K562 (cell line): ENCODE results near the gene PCDHGB2. TPM values are rescaled to one million over a fixed set of nuclear protein-coding genes. Genes with fewer than 3 reads are reported as not detected.
A peak's percentile ranks its signal among the peaks of the same experiment; 100 is the strongest.

Experiments used
- FOXJ2 ChIP-seq: fragments of 200-800 bp; sonication (Bioruptor generic); IDR thresholded peaks from 2 replicates; pipeline ENCODE4 v1.6.1; 2016; ENCODE audit warnings: missing genetic modification characterization, missing compliant biosample characterization
- KDM4B ChIP-seq, 2 experiments: fragments of 450-650 bp in 1 of 2; sonication (generic) in 1 of 2; IDR thresholded peaks; 2 replicates each; pipeline ENCODE4 v1.6.1; 2016 to 2017; ENCODE audit warnings: borderline replicate concordance in 2 of 2, antibody characterized with exemption in 1 of 2, low read depth in 1 of 2, mild to moderate bottlenecking in 1 of 2
- MYC ChIP-seq, 2 experiments: fragments of 250-450 bp in 1 of 2; sonication (Bioruptor Pico) in 1 of 2; IDR thresholded peaks; 2 replicates each; pipeline versions ENCODE4 v1.5.1 to v1.6.1; 2012 to 2021; ENCODE audit warnings: low read depth in 2 of 2, borderline replicate concordance in 1 of 2, improper control_type of control experiment in 1 of 2, low read length in 1 of 2, mild to moderate bottlenecking in 1 of 2, moderate library complexity in 1 of 2
- NBN ChIP-seq: fragments of 450-650 bp; IDR thresholded peaks from 2 replicates; pipeline ENCODE4 v1.6.1; 2016; ENCODE audit warnings: low read depth, mild to moderate bottlenecking
- POLR2AphosphoS5 ChIP-seq: IDR thresholded peaks from 2 replicates; pipeline ENCODE4 v1.6.1; 2011; ENCODE audit warnings: mild to moderate bottlenecking, low read depth, low read length, moderate library complexity; ENCODE audit not compliant: control insufficient read depth, insufficient read depth
- RAD21 ChIP-seq, 2 experiments: fragments of 250-450 bp in 1 of 2; fragments of 450-650 bp in 1 of 2; sonication (Bioruptor Pico) in 1 of 2; formaldehyde crosslinking in 1 of 2; IDR thresholded peaks in 1 of 2; conservative IDR thresholded peaks in 1 of 2; 2 replicates each; pipeline versions ENCODE4 v1.4.0 to v1.8.0; 2020 to 2022; ENCODE audit warnings: mild to moderate bottlenecking in 2 of 2, moderate library complexity in 1 of 2
- SLC30A9 ChIP-seq: fragments of 250-450 bp; sonication (Bioruptor Pico); IDR thresholded peaks from 2 replicates; pipeline ENCODE4 v1.8.0; 2022; ENCODE audit warnings: mild to moderate bottlenecking, moderate library complexity
- SMAD2 ChIP-seq: fragments of 150-350 bp; IDR thresholded peaks from 2 replicates; pipeline ENCODE4 v1.6.1; 2014; ENCODE audit warnings: low read depth, mild to moderate bottlenecking, low read length
- SP2 ChIP-seq: IDR thresholded peaks from 2 replicates; pipeline ENCODE4 v1.6.1; 2011; ENCODE audit warnings: mild to moderate bottlenecking, low read depth, low read length, moderate library complexity; ENCODE audit not compliant: poor library complexity, severe bottlenecking; ENCODE audit errors: extremely low read depth
- TBL1XR1 ChIP-seq, 2 experiments: IDR thresholded peaks; 2 replicates each; pipeline ENCODE4 v1.6.1; 2012; ENCODE audit warnings: improper control_type of control experiment in 2 of 2, low read length in 2 of 2, mild to moderate bottlenecking in 1 of 2
- ZSCAN32 ChIP-seq: fragments of 450-650 bp; formaldehyde crosslinking; IDR thresholded peaks from 2 replicates; pipeline ENCODE4 v1.4.0; 2020; ENCODE audit warnings: mild to moderate bottlenecking, moderate library complexity
- polyA plus RNA-seq, 8 experiments: library from polyadenylated mRNA; depleted of rRNA in 4 of 8; stranded (reverse) in 5 of 8; unstranded in 3 of 8; fragments of >200 nt; fragmentation: Nextera tagmentation in 2 of 8; fragmentation: Illumina TruSeq in 1 of 8; extraction: Ambion mirVana in 2 of 8; extraction: Trizol in 1 of 8; gene quantifications; 2 replicates each; pipeline versions ENCODE4 v1.2.1 to v1.2.3, GENCODE V29; 2011 to 2014; ENCODE audit warnings: inconsistent platforms in 1 of 8, missing spikeins in 1 of 8
- total RNA-seq, 7 experiments: library from RNA; depleted of rRNA in 6 of 7; stranded (reverse); fragments of >200 nt in 6 of 7; fragmentation: Illumina TruSeq in 2 of 7; extraction: Trizol in 2 of 7; gene quantifications; 2 replicates each; pipeline versions ENCODE4 v1.2.1 to v1.2.3, GENCODE V29; 2011 to 2021; ENCODE audit warnings: low replicate concordance in 1 of 7
- TF ChIP-seq, protein P1 (sequence below): sonication (generic); formaldehyde crosslinking; IDR thresholded peaks from 2 replicates; pipeline ENCODE4 v1.8.1; 2023; ENCODE audit warnings: mild to moderate bottlenecking, missing genetic modification reagents
- TF ChIP-seq, protein P2 (sequence below): fragments of 200-400 bp; formaldehyde crosslinking; IDR thresholded peaks from 2 replicates; pipeline ENCODE4 v1.6.1; 2017; ENCODE audit warnings: mild to moderate bottlenecking, low read depth, low read length, moderate library complexity
- TF ChIP-seq, protein P3 (sequence below): fragments of 250-450 bp; sonication (Bioruptor Pico); IDR thresholded peaks from 2 replicates; pipeline ENCODE4 v1.5.0; 2020; ENCODE audit warnings: mild to moderate bottlenecking, borderline replicate concordance
- TF ChIP-seq, protein P4 (sequence below): sonication (generic); formaldehyde crosslinking; IDR thresholded peaks from 2 replicates; pipeline ENCODE4 v1.8.1; 2022; ENCODE audit warnings: missing genetic modification reagents

Gene PCDHGB2
- total and polyA plus RNA-seq, 9 of the 15 experiments (the other 6 are each of a cell fraction or from before 2014, with no cell fraction given) = 0.06 to 0.54 (median 0.29) TPM; not detected in 1

DNA sequence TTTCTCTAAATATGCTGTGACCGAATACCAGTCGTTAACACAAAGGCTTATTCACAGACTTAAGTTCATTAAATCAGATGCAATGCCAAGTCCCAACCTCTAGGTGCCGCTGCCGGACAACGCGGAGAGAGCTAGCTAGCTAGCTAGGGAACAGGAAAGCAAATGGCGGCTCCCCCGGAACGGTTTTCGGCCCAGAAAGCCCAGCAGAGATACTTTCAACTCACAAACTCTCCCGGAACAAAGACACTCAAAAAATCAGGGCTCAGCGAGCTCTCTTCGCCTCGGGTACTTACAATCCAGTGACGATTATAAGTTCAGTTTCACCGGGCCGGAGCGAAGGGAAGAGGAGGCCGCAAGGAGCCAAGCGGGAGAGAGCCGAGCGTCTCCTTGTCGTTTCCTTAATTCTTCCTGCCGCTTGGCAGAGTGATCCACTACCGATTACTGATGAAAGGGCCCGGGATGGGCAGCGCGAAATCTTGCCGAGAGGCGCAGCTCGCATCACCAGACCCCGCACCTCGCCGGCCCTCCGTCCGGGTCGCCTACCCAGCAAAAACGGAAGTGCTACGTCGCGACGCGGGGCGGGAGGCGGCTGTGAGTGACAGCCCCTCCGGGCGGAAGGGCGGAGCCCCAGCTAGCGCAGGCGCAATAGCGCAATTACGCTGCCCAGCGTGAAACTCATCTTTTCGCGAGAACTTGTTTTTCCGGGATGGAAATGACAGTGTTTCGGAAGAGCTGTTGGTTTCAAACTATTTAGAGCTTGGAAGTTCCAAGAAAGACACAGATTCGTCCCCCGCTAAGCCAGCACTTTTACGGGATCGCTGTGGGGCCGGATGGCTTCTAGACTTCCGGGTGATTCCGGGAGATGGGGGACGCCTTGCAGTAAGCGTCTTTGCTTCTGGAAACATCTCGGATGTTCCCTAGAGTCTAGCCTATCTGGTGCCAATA is 39.3 kb upstream of the PCDHGB2 start, which contains the start of gene TAF7 (continued):
- TF ChIP-seq SLC30A9 (no peak), POLR2AphosphoS5 (peak; percentile 89), SMAD2 (no peak), SP2 (peak; percentile 34), ZSCAN32 (CRISPR knock-in tag) (no peak), FOXJ2 (tag) (0 out of 2 replicates have a peak, but pooled peaks have one; percentile 35), MYC (IDR thresholded peaks at IDR 0.05; ENCODE audit: low read depth, low read length) (peak; percentile 12; the same call in 1 of the 2 replicates), MYC (CRISPR knock-in tag; IDR thresholded peaks at IDR 0.05; ENCODE audit: borderline replicate concordance, low read depth) (no peak), TBL1XR1 (IDR thresholded peaks at IDR 0.05; ENCODE audit: low read length in 2 of 2) (peak in 1 of 2 experiments; percentile 39; a peak in 2 of 4 replicates), KDM4B (IDR thresholded peaks at IDR 0.05; ENCODE audit: borderline replicate concordance in 2 of 2, low read depth in 1 of 2) (peak in 1 of 2 experiments; percentile 62; a peak in 1 of 4 replicates), RAD21 (CRISPR knock-in tag; conservative IDR thresholded peaks at IDR 0.05 in 1 of 2, IDR thresholded peaks at IDR 0.05 in 1 of 2) (peak in 1 of 2 experiments; percentile 39; a peak in 2 of 4 replicates), NBN (0 out of 2 replicates have a peak, but pooled peaks have one; percentile 51)
- TF ChIP-seq, protein P1, sequence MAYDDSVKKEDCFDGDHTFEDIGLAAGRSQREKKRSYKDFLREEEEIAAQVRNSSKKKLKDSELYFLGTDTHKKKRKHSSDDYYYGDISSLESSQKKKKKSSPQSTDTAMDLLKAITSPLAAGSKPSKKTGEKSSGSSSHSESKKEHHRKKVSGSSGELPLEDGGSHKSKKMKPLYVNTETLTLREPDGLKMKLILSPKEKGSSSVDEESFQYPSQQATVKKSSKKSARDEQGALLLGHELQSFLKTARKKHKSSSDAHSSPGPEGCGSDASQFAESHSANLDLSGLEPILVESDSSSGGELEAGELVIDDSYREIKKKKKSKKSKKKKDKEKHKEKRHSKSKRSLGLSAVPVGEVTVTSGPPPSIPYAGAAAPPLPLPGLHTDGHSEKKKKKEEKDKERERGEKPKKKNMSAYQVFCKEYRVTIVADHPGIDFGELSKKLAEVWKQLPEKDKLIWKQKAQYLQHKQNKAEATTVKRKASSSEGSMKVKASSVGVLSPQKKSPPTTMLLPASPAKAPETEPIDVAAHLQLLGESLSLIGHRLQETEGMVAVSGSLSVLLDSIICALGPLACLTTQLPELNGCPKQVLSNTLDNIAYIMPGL = 0 out of 2 replicates have a peak, but pooled peaks have one; percentile 77
- TF ChIP-seq, protein P2, sequence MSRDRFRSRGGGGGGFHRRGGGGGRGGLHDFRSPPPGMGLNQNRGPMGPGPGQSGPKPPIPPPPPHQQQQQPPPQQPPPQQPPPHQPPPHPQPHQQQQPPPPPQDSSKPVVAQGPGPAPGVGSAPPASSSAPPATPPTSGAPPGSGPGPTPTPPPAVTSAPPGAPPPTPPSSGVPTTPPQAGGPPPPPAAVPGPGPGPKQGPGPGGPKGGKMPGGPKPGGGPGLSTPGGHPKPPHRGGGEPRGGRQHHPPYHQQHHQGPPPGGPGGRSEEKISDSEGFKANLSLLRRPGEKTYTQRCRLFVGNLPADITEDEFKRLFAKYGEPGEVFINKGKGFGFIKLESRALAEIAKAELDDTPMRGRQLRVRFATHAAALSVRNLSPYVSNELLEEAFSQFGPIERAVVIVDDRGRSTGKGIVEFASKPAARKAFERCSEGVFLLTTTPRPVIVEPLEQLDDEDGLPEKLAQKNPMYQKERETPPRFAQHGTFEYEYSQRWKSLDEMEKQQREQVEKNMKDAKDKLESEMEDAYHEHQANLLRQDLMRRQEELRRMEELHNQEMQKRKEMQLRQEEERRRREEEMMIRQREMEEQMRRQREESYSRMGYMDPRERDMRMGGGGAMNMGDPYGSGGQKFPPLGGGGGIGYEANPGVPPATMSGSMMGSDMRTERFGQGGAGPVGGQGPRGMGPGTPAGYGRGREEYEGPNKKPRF = no peak
- TF ChIP-seq, protein P3, sequence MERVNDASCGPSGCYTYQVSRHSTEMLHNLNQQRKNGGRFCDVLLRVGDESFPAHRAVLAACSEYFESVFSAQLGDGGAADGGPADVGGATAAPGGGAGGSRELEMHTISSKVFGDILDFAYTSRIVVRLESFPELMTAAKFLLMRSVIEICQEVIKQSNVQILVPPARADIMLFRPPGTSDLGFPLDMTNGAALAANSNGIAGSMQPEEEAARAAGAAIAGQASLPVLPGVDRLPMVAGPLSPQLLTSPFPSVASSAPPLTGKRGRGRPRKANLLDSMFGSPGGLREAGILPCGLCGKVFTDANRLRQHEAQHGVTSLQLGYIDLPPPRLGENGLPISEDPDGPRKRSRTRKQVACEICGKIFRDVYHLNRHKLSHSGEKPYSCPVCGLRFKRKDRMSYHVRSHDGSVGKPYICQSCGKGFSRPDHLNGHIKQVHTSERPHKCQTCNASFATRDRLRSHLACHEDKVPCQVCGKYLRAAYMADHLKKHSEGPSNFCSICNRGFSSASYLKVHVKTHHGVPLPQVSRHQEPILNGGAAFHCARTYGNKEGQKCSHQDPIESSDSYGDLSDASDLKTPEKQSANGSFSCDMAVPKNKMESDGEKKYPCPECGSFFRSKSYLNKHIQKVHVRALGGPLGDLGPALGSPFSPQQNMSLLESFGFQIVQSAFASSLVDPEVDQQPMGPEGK (CRISPR knock-in tag) = 0 out of 2 replicates have a peak, but pooled peaks have one; percentile 55
- TF ChIP-seq, protein P4, sequence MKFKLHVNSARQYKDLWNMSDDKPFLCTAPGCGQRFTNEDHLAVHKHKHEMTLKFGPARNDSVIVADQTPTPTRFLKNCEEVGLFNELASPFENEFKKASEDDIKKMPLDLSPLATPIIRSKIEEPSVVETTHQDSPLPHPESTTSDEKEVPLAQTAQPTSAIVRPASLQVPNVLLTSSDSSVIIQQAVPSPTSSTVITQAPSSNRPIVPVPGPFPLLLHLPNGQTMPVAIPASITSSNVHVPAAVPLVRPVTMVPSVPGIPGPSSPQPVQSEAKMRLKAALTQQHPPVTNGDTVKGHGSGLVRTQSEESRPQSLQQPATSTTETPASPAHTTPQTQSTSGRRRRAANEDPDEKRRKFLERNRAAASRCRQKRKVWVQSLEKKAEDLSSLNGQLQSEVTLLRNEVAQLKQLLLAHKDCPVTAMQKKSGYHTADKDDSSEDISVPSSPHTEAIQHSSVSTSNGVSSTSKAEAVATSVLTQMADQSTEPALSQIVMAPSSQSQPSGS (CRISPR knock-in tag) = no peak
